Measurements from ENCODE around the gene CCDC91.

Gene CCDC91

DNA sequence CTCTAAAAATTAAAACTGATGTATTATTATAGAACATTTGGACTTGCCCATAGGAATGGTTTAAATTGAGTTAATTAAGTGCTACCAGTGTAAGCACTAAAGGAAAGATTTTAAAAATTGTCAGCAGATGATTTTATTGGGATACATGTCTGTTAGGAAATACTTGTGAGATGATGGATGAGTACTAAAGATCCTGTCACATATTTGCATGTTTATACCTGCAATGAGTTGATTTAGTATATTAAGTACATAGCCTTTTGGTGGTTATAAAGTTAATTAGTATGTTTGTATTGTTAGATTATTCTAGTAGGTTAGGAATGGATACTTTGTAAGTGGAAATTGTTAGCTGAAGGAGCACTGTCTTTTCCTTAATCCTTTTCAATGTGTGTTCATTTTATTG, 67.2 kb downstream of the CCDC91 start:
- TF ChIP-seq SIN3A (IDR thresholded peaks at IDR 0.05; ENCODE audit: borderline replicate concordance, insufficient read depth, low read length): no peak
- no peak for TF ChIP-seq REST (IDR thresholded peaks at IDR 0.05; ENCODE audit: insufficient read depth in 1 of 2, low read depth in 2 of 2, low read length in 2 of 2)
- no peak for TF ChIP-seq POLR2AphosphoS5 (IDR thresholded peaks at IDR 0.05; ENCODE audit: low read depth, low read length)
- TF ChIP-seq TAF1 (IDR thresholded peaks at IDR 0.05; ENCODE audit: borderline replicate concordance, insufficient read depth, low read length): no peak
- no peak for TF ChIP-seq FOXP2 (optimal IDR thresholded peaks at IDR 0.05; ENCODE audit: borderline replicate concordance, extremely low read depth, extremely low read length, insufficient read depth)

DNA sequence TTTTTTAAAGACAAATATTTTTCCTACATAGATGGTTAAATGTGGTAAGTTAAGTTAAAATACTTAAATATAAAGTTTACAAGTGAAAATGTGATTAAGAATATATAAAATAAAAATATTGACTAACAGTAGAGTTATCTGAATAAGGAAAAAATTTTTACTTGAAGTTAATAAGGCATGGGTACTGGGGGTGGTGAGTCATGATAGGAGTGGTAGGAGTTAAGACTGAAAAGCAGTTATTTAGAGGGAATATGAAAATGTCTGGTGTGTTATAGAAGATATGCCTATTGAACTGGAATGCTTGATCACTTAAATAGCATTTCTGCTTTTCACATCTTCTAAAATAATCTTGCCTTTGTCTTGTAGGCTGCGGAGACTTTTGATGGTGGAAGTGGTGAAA, 68.7 kb downstream of the CCDC91 start:
- TF ChIP-seq REST (IDR thresholded peaks at IDR 0.05; ENCODE audit: insufficient read depth in 1 of 2, low read depth in 2 of 2, low read length in 2 of 2) (no peak), SIN3A (IDR thresholded peaks at IDR 0.05; ENCODE audit: borderline replicate concordance, insufficient read depth, low read length) (no peak), FOXP2 (optimal IDR thresholded peaks at IDR 0.05; ENCODE audit: borderline replicate concordance, extremely low read depth, extremely low read length, insufficient read depth) (no peak), TAF1 (IDR thresholded peaks at IDR 0.05; ENCODE audit: borderline replicate concordance, insufficient read depth, low read length) (no peak), POLR2AphosphoS5 (IDR thresholded peaks at IDR 0.05; ENCODE audit: low read depth, low read length) (no peak)

DNA sequence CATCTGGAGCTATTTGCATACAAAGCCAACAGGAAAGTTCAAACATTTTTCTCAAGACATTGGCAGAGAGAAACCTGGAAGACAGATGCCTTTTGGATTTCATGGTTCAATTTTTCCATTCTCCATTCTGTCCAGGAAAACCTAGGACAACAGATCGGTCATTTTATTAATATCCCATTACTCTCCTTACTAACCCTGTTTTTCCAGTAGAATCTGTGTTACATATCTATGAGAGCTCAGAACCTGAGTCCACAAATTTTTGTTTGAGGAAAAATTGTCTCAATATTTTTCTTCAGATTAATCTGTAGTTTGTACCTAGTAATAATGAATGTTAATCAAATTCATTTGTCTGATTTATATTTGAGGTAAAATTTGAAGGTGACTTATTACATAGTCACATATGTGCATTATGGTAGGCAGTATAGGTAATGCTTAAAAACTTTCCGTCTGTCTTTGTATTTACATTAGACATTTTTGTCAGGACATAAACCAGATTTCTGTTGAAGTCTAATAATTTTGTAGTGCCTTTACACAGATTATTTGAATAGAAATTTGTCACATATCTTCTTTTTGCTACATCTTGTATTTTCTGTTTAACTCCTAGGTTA, 75.3 kb downstream of the CCDC91 start:
- TF ChIP-seq REST (IDR thresholded peaks at IDR 0.05; ENCODE audit: insufficient read depth in 1 of 2, low read depth in 2 of 2, low read length in 2 of 2) (no peak), TAF1 (IDR thresholded peaks at IDR 0.05; ENCODE audit: borderline replicate concordance, insufficient read depth, low read length) (no peak), FOXP2 (optimal IDR thresholded peaks at IDR 0.05; ENCODE audit: borderline replicate concordance, extremely low read depth, extremely low read length, insufficient read depth) (no peak), SIN3A (IDR thresholded peaks at IDR 0.05; ENCODE audit: borderline replicate concordance, insufficient read depth, low read length) (no peak)

GRCh38 chr12:28268608-28269229, 78.5 kb downstream of the CCDC91 start:
- TF ChIP-seq REST (IDR thresholded peaks at IDR 0.05; ENCODE audit: insufficient read depth in 1 of 2, low read depth in 2 of 2, low read length in 2 of 2) (no peak), TAF1 (IDR thresholded peaks at IDR 0.05; ENCODE audit: borderline replicate concordance, insufficient read depth, low read length) (no peak), SIN3A (IDR thresholded peaks at IDR 0.05; ENCODE audit: borderline replicate concordance, insufficient read depth, low read length) (no peak), POLR2AphosphoS5 (IDR thresholded peaks at IDR 0.05; ENCODE audit: low read depth, low read length) (no peak), FOXP2 (optimal IDR thresholded peaks at IDR 0.05; ENCODE audit: borderline replicate concordance, extremely low read depth, extremely low read length, insufficient read depth) (no peak)

All from PFSK-1 (cell line).